Mammary epithelial cell (primary cell): ENCODE measurements around the gene TRIM54.

Source experiments
- CTCF ChIP-seq, 2 donors: IDR thresholded peaks in 1 of 2; conservative IDR thresholded peaks in 1 of 2; 2 replicates each; pipeline ENCODE4 v1.5.1; 2011 to 2012; ENCODE audit warnings: inconsistent platforms in 2 of 2, low read length in 2 of 2, mild to moderate bottlenecking in 2 of 2, control low read depth in 1 of 2, low read depth in 1 of 2; ENCODE audit not compliant: insufficient read depth in 1 of 2; ENCODE audit errors: extremely low read depth in 1 of 2
- EZH2 ChIP-seq: IDR thresholded peaks from 2 replicates; pipeline ENCODE4 v1.6.1; 2012; ENCODE audit warnings: low read length, inconsistent platforms, borderline replicate concordance

GRCh38 chr2:27249891-27250651 is 32.2 kb upstream of the TRIM54 start:
- no peak for TF ChIP-seq EZH2
- peak; percentile 45 to 72 for TF ChIP-seq CTCF (conservative IDR thresholded peaks at IDR 0.05 in 1 of 2, IDR thresholded peaks at IDR 0.05 in 1 of 2; ENCODE audit: extremely low read depth in 1 of 2, insufficient read depth in 1 of 2, low read depth in 1 of 2, low read length in 2 of 2)
